Limb (tissue), 2 donors: ENCODE measurements around the gene MYEF2.
A peak's percentile ranks its signal among the peaks of the same experiment; 100 is the strongest.

ENCODE experiments used
- DNase-seq, 2 donors: peaks; one replicate each; pipeline ENCODE4 v3.0.0-alpha.2; 2016; ENCODE audit errors: extremely low spot score in 2 of 2

The MYEF2 gene

DNA sequence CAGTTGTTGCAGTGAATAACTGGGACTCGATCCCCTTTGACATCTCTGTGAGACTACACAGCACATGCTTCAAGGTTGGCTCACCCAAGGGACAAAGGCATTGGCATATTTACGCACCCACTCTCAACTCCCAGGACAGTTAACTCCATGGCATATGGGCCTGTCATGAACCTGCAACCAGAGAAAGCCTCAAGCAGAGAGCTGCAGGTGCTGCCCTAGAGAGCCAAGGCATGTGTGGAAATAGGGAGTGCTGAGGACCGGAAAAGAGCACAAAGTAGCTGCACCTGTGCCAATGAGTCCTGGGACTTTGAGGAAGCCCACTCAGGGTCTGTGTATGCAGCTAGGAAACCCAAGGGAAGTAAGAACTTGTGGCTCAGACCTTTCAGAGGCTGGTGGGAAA is 90.3 kb downstream of the MYEF2 start:
- no peak for DNase-seq

DNA sequence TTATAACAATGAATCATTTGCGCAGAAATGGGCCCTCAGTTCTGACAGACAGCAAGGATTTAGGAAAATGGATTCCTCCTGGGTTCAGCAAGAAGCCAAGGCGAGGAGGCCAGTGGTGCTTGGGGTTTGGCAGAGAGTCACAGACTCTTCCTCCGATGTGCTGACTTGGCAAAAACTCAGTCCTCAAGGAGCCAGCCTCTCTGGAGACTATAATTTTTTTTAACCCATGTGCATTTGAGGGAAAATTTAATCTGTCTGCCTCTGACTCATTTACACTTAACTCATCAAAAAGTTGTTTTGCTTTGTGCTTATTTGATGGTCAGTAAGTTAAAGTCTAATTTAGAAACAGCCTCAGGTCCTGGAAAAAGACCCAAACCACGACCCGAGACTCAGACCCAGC is 91.5 kb downstream of the MYEF2 start:
- DNase-seq: peak in 1 of 2 donors; percentile 43

DNA sequence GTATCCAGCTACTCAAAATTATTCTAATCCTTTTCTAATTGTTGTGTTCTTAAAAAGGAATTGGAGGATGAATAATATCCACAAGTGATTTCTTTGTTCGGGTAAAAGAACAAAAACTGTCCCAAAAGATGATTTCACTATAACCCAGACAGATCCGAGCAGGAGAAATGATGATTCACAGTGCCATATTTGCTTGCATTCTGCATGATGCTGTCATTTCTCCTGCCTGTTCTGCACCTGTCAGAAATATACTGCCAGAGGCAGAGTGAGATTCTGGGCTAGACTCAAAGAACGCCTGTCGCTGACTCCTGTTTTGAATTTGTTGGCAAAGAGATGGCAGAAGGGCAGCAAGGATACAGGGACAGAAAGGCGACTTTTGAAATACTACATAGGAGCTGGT is 92.0 kb downstream of the MYEF2 start:
- no peak for DNase-seq

DNA sequence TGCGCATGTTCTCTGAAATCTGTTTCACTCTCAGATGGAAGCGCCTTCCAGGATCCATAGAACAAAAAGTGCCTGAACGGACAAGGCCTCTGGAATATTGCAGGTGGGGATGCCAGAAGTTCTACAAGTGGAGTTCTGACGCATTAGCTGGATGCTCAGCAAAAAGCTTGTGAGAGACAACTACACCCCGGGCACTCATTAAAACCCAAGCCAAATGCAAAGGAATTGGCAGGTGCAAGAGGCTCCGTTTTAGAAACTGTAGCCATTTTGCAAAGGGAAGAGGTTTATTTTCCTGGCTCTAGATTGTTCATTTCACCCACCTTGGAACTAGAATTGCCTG is 92.5 kb downstream of the MYEF2 start:
- DNase-seq: peak; percentile 75 to 78

DNA sequence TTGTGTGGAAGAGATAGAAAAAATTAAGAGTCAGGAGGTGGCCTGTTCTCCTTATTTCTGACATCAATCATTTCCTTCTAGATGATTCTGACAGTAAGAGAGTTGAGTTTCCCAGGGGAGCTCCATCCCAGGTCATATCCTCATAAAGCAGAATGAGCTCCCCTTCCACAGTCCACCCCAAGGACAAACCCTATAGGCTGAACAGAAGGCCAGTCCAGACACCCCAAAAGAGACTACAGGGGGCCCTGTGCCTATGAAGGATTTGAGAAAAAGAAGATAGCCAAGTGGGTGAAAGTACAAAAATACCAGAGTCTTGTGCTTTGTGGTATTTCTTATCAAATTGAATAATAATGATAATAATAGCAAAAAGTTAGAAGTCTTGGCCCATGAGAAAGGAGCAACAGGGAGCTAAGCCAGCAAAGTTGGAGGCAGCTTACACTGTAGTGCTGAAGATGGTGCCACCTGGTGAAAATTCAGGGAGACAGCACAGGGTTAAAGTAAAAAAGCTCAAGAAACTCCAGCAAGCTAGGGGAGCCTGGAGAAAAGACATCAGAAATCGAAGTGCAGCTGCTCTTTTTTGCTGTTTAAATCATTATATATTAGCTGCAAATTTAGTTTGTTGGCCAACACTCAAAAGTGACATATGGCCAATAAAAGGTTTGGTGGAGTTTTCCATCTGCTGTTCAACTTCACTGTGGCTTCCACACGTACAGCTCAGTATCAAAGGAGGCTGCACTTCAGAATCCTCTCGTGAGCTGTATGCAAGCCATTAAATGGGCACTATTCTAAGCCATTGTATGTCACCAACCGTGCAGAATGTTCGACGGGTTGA is 93.1 kb downstream of the MYEF2 start:
- peak in 1 of 2 donors; percentile 85 for DNase-seq
